Hematopoietic multipotent progenitor cell treated with erythropoietin and hydrocortisone succinate and interleukin-3 and kit ligand, for 8 days (in vitro differentiated cells): Measurements from ENCODE around the gene FAM131A.

Experiments
- DNase-seq: peaks from one replicate; pipeline ENCODE4 v3.0.0-alpha.2; 2015

Gene FAM131A

GRCh38 chr3:184337399-184337714 lies at the start of gene FAM131A:
FAM131A (plus strand) TSS chr3:184337600; CDS start chr3:184337631, 31 bp downstream.
- no peak for DNase-seq

GRCh38 chr3:184289426-184289938 lies 47.9 kb upstream of the FAM131A start:
- peak; percentile 70 for DNase-seq

- DNase-seq, result no peak
These were observed 47.1 kb upstream of the FAM131A start for GRCh38 chr3:184290331-184290730.

GRCh38 chr3:184291044-184291737 lies 46.2 kb upstream of the FAM131A start:
- no peak for DNase-seq

GRCh38 chr3:184291738-184292445 lies 45.5 kb upstream of the FAM131A start:
- DNase-seq, result no peak

- DNase-seq, result no peak
These were observed 41.6 kb upstream of the FAM131A start for GRCh38 chr3:184295771-184296170.

- DNase-seq, result no peak
These were observed 40.8 kb upstream of the FAM131A start for GRCh38 chr3:184296616-184297015.

- peak; percentile 95 for DNase-seq
These were observed 38.5 kb upstream of the FAM131A start, which contains the start of gene PSMD2 for GRCh38 chr3:184298759-184299487. PSMD2 (plus strand) TSS chr3:184299241; CDS start chr3:184299267, 26 bp downstream.

GRCh38 chr3:184299488-184300377 lies 37.7 kb upstream of the FAM131A start:
- no peak for DNase-seq

- no peak for DNase-seq
These were observed 37.1 kb upstream of the FAM131A start for GRCh38 chr3:184300378-184300720.

GRCh38 chr3:184305577-184305976 lies 31.8 kb upstream of the FAM131A start:
- peak; percentile 66 for DNase-seq

GRCh38 chr3:184306341-184306972 lies 30.9 kb upstream of the FAM131A start:
- DNase-seq, result peak; percentile 84

- peak; percentile 54 for DNase-seq
These were observed 29.5 kb upstream of the FAM131A start for GRCh38 chr3:184307915-184308314.

GRCh38 chr3:184308744-184309143 lies 28.7 kb upstream of the FAM131A start:
- peak; percentile 48 for DNase-seq

GRCh38 chr3:184311633-184312032 lies 25.8 kb upstream of the FAM131A start:
- no peak for DNase-seq

- DNase-seq, result peak; percentile 91
These were observed 23.1 kb upstream of the FAM131A start, which contains the start of gene EIF4G1 for GRCh38 chr3:184314363-184314699. EIF4G1 (plus strand) TSS chr3:184314606; CDS start chr3:184315797, 1,191 bp downstream.

- peak; percentile 81 for DNase-seq
These were observed 22.5 kb upstream of the FAM131A start for GRCh38 chr3:184314700-184315542.

GRCh38 chr3:184315543-184315867 lies 21.9 kb upstream of the FAM131A start:
- DNase-seq, result peak; percentile 40

GRCh38 chr3:184315871-184316661 lies 21.3 kb upstream of the FAM131A start:
- DNase-seq, result no peak

GRCh38 chr3:184316792-184317191 lies 20.6 kb upstream of the FAM131A start:
- DNase-seq, result no peak
